Calu3 (cell line): ENCODE data around the gene PDK2. TPM values are rescaled to one million over a fixed set of nuclear protein-coding genes. Genes with fewer than 3 reads are reported as not detected.

Experiments used
- Bru-seq: library from RNA; stranded (reverse); fragments of 400-500 nt; gene quantifications from one replicate; lab custom pipeline; 2021; lab: Mats Ljungman, UMichigan
- BruChase-seq, 2 experiments: library from RNA; stranded (reverse); fragments of 400-500 nt; gene quantifications; one replicate each; lab custom pipeline; 2021; lab: Mats Ljungman, UMichigan
- BruUV-seq: library from RNA; stranded (reverse); fragments of 400-500 nt; replicated peaks from 2 replicates; lab custom pipeline; 2021; lab: Mats Ljungman, UMichigan
- CTCF ChIA-PET: fragments of 300-600 bp; sonication (Branson Sonifier 250); formaldehyde crosslinking; loops from one replicate; lab custom pipeline; 2022; ENCODE audit warnings: antibody characterized with exemption; lab: Charles Lee
- DNase-seq: peaks from one replicate; pipeline ENCODE4 v3.0.0; 2022
- H3K27ac Mint-ChIP-seq: one replicate; pipeline ENCODE4 v1.8.0; 2022; ENCODE audit warnings: mixed read lengths; ENCODE audit not compliant: unreplicated experiment
- H3K27me3 Mint-ChIP-seq: one replicate; pipeline ENCODE4 v1.8.0; 2022; ENCODE audit warnings: mixed read lengths; ENCODE audit not compliant: unreplicated experiment
- H3K36me3 Mint-ChIP-seq: one replicate; pipeline ENCODE4 v1.8.0; 2022; ENCODE audit warnings: mild to moderate bottlenecking, moderate library complexity, mixed read lengths; ENCODE audit not compliant: insufficient read depth, unreplicated experiment
- H3K4me1 Mint-ChIP-seq: one replicate; pipeline ENCODE4 v1.8.0; 2022; ENCODE audit warnings: mild to moderate bottlenecking, low read depth, mixed read lengths; ENCODE audit not compliant: unreplicated experiment
- H3K4me3 Mint-ChIP-seq: one replicate; pipeline ENCODE4 v1.8.0; 2022; ENCODE audit warnings: mild to moderate bottlenecking, low read depth, moderate library complexity, mixed read lengths; ENCODE audit not compliant: unreplicated experiment
- H3K9me3 Mint-ChIP-seq: one replicate; pipeline ENCODE4 v1.8.0; 2022; ENCODE audit warnings: low read depth, mixed read lengths; ENCODE audit not compliant: unreplicated experiment
- intact Hi-C: fragments of 100-400 bp; cut with micrococcal nuclease; formaldehyde crosslinking; loops from one replicate; pipeline ENCODE4 v1.10.0; 2022; ENCODE audit not compliant: unreplicated experiment
- long read RNA-seq: library from polyadenylated mRNA; stranded (forward); transcript quantifications from one replicate; pipeline ENCODE4 v2.0.0, GENCODE V29; 2022
- total RNA-seq: library from RNA; stranded (reverse); gene quantifications from 2 replicates; pipeline ENCODE4 v1.2.3, GENCODE V29; 2022
- TF ChIP-seq, protein P1 (sequence below): fragments of 200-600 bp; IDR thresholded peaks from one replicate; pipeline ENCODE4 v1.8.0; 2022; ENCODE audit warnings: antibody characterized with exemption; ENCODE audit not compliant: unreplicated experiment

PDK2 gene
- 29.5 and 39.1 TPM in 2 replicates for total RNA-seq
- Bru-seq, nascent RNA = percentile 44 among the genes with signal in this experiment
- percentile 52 among the genes with signal in this experiment for BruChase-seq, experiment 1, labeled RNA remaining after a 6-hour chase
- percentile 43 among the genes with signal in this experiment for BruChase-seq, experiment 2, labeled RNA remaining after a 2-hour chase
- long read RNA-seq, transcript PDK2-203 (11 exons, 3,440 nt) = major isoform, 60 of 84 reads
- long read RNA-seq, transcript PDK2-206 (4 exons, 865 nt) = minor isoform, 9 of 84 reads
- long read RNA-seq, partial matches to known transcripts = 8 of 84 reads
- long read RNA-seq, other reads (novel, unspliced or antisense) = 7 of 84 reads

GRCh38 chr17:50094753-50095619 lies at the start of gene PDK2:
Gene PDK2 (plus strand): TSS chr17:50095351. CDS start chr17:50095436, 85 bp downstream.
- H3K4me1 Mint-ChIP-seq = peaks cover 48% of the 10 kb centered on the region
- no peaks in the 10 kb centered on the region for H3K27me3 Mint-ChIP-seq
- BruUV-seq = no TSS peak
- H3K27ac Mint-ChIP-seq = peak within 1 kb of the TSS; percentile 89
- DNase-seq = peak; percentile 98
- TF ChIP-seq, protein P1, sequence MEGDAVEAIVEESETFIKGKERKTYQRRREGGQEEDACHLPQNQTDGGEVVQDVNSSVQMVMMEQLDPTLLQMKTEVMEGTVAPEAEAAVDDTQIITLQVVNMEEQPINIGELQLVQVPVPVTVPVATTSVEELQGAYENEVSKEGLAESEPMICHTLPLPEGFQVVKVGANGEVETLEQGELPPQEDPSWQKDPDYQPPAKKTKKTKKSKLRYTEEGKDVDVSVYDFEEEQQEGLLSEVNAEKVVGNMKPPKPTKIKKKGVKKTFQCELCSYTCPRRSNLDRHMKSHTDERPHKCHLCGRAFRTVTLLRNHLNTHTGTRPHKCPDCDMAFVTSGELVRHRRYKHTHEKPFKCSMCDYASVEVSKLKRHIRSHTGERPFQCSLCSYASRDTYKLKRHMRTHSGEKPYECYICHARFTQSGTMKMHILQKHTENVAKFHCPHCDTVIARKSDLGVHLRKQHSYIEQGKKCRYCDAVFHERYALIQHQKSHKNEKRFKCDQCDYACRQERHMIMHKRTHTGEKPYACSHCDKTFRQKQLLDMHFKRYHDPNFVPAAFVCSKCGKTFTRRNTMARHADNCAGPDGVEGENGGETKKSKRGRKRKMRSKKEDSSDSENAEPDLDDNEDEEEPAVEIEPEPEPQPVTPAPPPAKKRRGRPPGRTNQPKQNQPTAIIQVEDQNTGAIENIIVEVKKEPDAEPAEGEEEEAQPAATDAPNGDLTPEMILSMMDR = no peak
- no peaks in the 10 kb centered on the region for H3K9me3 Mint-ChIP-seq
- H3K4me3 Mint-ChIP-seq = peak within 1 kb of the TSS; percentile 90
- CTCF ChIA-PET = interaction anchor here (0.6 to 3.8 kb wide), 27 partner anchors 9 to 203 kb away, joined by 3 to 34 read pairs (median 5); partner anchors contain the start of gene ITGA3
- H3K36me3 Mint-ChIP-seq = peaks cover 63% of the 10 kb centered on the region
- intact Hi-C loops = loop anchor here (2.0 to 5.0 kb wide), 3 partner anchors 38 to 202 kb away; partner anchors contain the start of gene ITGA3

DNA sequence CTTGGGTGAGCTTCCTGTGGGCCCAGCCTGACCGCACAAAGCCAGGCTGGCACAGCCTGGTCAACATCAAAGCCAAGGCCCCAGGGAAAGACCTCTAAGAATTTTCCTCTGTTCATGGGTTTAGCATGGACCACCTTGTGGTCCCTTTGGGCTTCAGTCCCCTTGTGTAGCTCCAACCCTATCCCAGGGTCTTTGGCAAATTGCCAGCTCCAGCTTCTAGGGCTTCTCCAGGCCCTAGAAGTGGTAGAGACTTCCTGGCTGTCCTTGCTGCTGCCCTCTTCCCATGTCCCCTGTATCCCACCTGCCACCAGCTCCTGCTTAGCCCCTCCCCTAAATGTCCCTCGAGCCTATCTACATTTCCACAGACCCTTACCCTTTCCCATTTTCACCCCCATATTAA lies 49.0 kb upstream of the PDK2 start:
- TF ChIP-seq, protein P1 = no peak
- CTCF ChIA-PET = interaction anchor here (1.1 kb wide), 1 partner anchor 49 kb away, joined by 3 read pairs; no protein-coding TSS in a partner anchor
- peaks cover 41% of the 10 kb centered on the region for H3K36me3 Mint-ChIP-seq
- no peaks in the 10 kb centered on the region for H3K27me3 Mint-ChIP-seq
- no peak overlapping the region for H3K4me3 Mint-ChIP-seq
- peaks cover 83% of the 10 kb centered on the region for H3K4me1 Mint-ChIP-seq
- DNase-seq = no peak
- H3K27ac Mint-ChIP-seq = peak overlapping the region; percentile 70
- no TSS peak for BruUV-seq
- H3K9me3 Mint-ChIP-seq = peaks cover 3% of the 10 kb centered on the region
- intact Hi-C loops = no loop called here

GRCh38 chr17:50046667-50047066 lies 48.5 kb upstream of the PDK2 start:
- no peak overlapping the region for H3K4me3 Mint-ChIP-seq
- TF ChIP-seq, protein P1 = no peak
- no peak for DNase-seq
- peaks cover 88% of the 10 kb centered on the region for H3K4me1 Mint-ChIP-seq
- H3K36me3 Mint-ChIP-seq = peaks cover 46% of the 10 kb centered on the region
- peak overlapping the region; percentile 70 for H3K27ac Mint-ChIP-seq
- peaks cover 3% of the 10 kb centered on the region for H3K9me3 Mint-ChIP-seq
- BruUV-seq = no TSS peak
- H3K27me3 Mint-ChIP-seq = no peaks in the 10 kb centered on the region
- intact Hi-C loops = no loop called here
- CTCF ChIA-PET = interaction anchor here (0.7 kb wide), 1 partner anchor 20 kb away, joined by 4 read pairs; no protein-coding TSS in a partner anchor

DNA sequence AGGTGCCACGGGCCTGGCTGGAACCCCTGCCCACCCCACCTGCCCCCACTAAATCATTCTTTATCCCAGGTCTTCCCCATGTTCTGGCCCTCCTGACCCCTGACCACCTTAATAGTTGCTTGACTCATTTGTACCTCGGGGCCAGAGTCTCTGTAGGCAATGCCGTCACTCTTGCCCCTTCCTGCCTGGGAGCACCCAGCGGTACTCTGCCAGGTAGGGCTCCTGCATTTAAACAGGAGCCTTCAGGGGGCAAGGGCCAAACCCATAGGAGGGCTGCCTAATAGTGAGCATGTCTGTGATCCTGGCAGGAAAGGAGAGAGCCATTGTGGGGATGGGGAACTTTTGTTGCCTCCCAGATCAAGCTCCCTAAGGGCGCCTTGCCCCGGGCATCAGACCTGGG lies 48.1 kb upstream of the PDK2 start:
- no TSS peak for BruUV-seq
- Mint-ChIP-seq H3K9me3 (peaks cover 3% of the 10 kb centered on the region), H3K4me3 (no peak overlapping the region), H3K4me1 (peaks cover 92% of the 10 kb centered on the region), H3K27me3 (no peaks in the 10 kb centered on the region), H3K36me3 (peaks cover 50% of the 10 kb centered on the region), H3K27ac (peak overlapping the region; percentile 70)
- no peak for DNase-seq
- TF ChIP-seq, protein P1 = no peak
- CTCF ChIA-PET = interaction anchor here (0.7 to 1.3 kb wide), 2 partner anchors 10 to 20 kb away, joined by 3 to 4 read pairs; no protein-coding TSS in a partner anchor
- intact Hi-C loops = no loop called here
